Measurements from ENCODE around the gene ROBO2.

GRCh38 chr3:77652624-77653023 is 612.7 kb downstream of the ROBO2 start:
- TF ChIP-seq CTCF (IDR thresholded peaks at IDR 0.05): no peak
- no peak for TF ChIP-seq CBX8 (IDR thresholded peaks at IDR 0.05)
- TF ChIP-seq MYC (IDR thresholded peaks at IDR 0.05; ENCODE audit: borderline replicate concordance, low read length): no peak
- TF ChIP-seq POLR2A (IDR thresholded peaks at IDR 0.05; ENCODE audit: low read length): no peak
- no peak for TF ChIP-seq ZFP36 (IDR thresholded peaks at IDR 0.05; ENCODE audit: borderline replicate concordance, partially characterized antibody)
- no peak for TF ChIP-seq CHD4 (IDR thresholded peaks at IDR 0.05; ENCODE audit: borderline replicate concordance)
- TF ChIP-seq CEBPB (IDR thresholded peaks at IDR 0.05): no peak
- no peak for TF ChIP-seq ZSCAN20 (CRISPR knock-in tag; IDR thresholded peaks at IDR 0.05)
- no peak for TF ChIP-seq HMGXB4 (CRISPR knock-in tag; IDR thresholded peaks at IDR 0.05; ENCODE audit: borderline replicate concordance)
- no peak for TF ChIP-seq SREBF2 (IDR thresholded peaks at IDR 0.05)
- TF ChIP-seq EP300 (IDR thresholded peaks at IDR 0.05): no peak
